ENCODE results near the gene EHBP1L1.
"Not testable (repeated sequence)": the region's sequence is repeated elsewhere in the genome, so short reads cannot be mapped to it uniquely, and the experiment has no call there.

The EHBP1L1 gene

GRCh38 chr11:65619281-65619928, 43.6 kb downstream of the EHBP1L1 start:
- FAIRE-seq, result no peak

- no peak for FAIRE-seq
Measured at GRCh38 chr11:65620666-65621065, 44.8 kb downstream of the EHBP1L1 start.

DNA sequence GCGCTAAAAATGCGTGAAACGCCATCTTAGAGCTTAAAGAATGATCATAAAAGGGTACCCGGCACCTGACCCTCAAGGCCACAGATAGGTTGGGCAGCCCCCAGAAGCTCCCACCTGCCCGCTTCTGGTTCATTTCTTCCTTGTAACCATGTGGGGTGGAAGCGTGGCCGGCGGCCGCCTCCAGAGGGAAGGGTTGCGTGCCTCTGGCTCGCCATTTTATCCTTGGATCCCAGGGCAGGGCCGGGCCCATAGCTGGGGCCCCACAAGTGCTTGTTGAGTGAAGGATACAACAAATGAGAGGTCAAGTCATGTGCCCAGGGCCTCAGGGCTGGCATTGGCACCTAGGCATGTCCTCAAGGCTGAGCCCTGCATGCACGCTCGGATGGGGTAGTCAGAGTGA, 45.6 kb downstream of the EHBP1L1 start:
- no peak for FAIRE-seq

GRCh38 chr11:65622011-65622410, 46.2 kb downstream of the EHBP1L1 start:
- FAIRE-seq, result no peak

GRCh38 chr11:65623177-65623576, 47.3 kb downstream of the EHBP1L1 start:
- no peak for FAIRE-seq

GRCh38 chr11:65623852-65624616, 48.2 kb downstream of the EHBP1L1 start:
- no peak for FAIRE-seq

- no peak for FAIRE-seq
Measured at GRCh38 chr11:65624931-65625627, 49.2 kb downstream of the EHBP1L1 start.

DNA sequence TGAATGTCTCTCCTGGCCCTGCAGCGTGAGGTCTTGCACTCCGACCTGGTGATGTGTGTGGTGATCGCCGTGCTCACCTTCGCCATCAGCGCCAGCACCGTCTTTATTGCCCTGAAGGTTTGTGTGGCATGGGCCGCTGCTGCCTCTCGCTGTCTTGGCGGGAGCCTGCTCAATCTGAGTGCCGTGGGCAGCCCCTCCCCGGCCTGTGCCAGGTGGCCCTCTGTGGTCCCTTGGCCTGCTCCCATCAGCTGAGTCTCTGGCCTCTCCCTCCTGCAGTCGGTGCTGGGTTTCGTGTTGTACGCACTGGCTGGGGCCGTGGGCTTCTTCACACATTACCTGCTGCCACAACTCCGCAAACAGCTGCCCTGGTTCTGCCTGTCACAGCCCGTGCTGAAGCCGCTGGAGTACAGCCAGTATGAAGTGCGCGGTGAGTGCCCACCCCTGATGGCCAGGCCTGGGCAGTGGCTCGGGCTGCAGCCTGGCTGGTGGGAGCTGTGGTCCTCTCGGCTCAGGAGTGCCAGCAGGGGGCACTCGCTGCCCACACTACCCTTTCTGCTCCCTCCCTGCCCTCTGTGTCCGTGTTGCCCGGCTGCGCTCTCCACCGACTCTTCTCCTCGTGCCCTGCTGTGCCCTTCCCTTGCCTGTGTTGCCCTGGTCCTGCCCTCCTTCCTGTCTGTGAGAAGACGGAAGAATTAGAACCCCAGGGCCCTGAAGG, 49.9 kb downstream of the EHBP1L1 start:
- FAIRE-seq, result no peak

- FAIRE-seq, result no peak
Measured at GRCh38 chr11:65627202-65627601, 51.3 kb downstream of the EHBP1L1 start.

DNA sequence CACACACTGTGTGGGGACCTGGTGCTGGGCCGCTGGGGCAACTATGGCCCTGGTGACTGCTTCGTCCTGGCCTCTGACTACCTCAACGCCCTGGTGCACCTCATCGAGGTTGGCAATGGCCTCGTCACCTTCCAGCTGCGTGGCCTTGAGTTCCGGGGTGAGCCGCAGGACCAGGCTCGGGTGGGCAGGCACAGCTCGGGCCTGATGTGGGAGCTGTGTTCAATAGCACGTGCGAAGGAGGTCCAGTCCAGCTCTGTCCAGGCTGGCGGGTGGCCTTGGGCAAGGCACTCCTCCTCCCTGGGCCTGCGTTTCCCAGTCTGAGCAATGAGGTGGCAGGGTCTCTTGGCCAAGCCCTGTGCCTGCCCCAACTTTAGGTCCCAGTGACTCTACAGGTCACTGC, 53.7 kb downstream of the EHBP1L1 start:
- FAIRE-seq, result no peak

DNA sequence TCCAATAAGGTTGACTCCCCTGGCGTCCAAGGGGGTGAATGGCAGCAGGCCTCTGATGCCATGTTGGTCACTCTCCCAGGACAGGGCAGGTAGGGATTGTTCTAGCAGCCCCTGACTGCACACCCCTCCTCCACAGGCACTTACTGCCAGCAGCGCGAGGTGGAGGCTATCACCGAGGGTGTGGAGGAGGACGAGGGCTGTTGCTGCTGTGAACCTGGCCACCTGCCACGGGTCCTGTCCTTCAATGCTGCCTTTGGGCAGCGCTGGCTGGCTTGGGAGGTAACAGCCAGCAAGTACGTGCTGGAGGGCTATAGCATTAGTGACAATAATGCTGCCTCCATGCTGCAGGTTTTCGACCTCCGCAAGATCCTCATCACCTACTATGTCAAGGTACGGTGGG, 54.4 kb downstream of the EHBP1L1 start:
- no peak for FAIRE-seq

DNA sequence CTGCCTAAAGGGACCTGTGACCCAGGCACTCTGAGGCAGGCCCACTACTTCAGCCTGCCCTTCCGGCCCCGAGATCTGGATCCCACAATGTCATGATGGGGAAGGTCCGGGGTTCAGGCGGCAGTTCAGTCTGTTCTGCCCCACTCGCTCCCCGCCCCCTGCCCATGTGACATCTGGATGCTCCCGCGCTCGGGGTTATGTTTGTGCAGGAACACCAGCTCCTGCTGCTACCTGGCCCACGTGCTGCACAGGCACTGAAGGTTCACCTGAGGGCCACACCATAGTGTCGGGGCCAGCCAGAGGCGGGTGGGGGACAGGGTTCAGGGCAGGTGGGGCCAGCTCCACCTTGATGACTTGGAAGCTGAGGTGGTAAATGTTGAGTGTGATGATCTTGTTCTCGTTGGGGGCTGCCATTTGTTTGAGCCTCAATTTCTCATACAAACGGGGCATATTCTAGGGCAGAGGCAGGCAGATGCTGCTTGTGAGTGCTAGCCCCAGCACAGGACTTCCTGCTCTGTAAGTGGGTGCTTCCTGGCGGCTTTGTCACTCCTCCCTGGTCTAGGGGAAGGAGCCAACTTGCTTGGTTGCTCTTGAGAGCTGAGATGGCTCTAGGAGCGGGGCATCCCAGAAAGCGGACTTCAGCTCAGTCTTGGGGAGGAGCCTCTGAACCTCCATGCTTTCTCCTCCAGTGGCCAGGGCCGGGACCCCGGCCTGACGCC, 57.7 kb downstream of the EHBP1L1 start:
- FAIRE-seq, result no peak

GRCh38 chr11:65634109-65634436, 58.2 kb downstream of the EHBP1L1 start:
- FAIRE-seq, result no peak

DNA sequence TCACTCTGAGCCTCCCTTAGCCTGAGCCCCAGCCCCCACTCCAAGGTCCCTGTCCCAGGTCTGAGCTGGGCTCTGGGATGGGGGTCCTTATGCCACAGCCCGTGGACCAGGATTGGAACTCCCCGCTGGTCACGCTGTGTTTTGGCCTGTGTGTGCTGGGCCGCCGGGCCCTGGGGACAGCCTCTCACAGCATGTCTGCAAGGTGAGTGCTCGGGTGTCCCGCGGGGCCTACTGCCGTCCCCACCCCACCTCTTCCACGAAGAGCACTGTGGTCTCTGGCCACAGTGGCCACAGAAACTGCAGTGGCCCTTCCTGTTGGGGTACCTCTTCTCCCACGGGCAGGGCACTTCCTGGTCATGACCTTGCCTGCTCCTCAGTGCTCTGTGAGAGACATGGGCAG, 58.6 kb downstream of the EHBP1L1 start:
- no peak for FAIRE-seq

GRCh38 chr11:65634905-65635731, 59.3 kb downstream of the EHBP1L1 start:
- FAIRE-seq, result no peak

DNA sequence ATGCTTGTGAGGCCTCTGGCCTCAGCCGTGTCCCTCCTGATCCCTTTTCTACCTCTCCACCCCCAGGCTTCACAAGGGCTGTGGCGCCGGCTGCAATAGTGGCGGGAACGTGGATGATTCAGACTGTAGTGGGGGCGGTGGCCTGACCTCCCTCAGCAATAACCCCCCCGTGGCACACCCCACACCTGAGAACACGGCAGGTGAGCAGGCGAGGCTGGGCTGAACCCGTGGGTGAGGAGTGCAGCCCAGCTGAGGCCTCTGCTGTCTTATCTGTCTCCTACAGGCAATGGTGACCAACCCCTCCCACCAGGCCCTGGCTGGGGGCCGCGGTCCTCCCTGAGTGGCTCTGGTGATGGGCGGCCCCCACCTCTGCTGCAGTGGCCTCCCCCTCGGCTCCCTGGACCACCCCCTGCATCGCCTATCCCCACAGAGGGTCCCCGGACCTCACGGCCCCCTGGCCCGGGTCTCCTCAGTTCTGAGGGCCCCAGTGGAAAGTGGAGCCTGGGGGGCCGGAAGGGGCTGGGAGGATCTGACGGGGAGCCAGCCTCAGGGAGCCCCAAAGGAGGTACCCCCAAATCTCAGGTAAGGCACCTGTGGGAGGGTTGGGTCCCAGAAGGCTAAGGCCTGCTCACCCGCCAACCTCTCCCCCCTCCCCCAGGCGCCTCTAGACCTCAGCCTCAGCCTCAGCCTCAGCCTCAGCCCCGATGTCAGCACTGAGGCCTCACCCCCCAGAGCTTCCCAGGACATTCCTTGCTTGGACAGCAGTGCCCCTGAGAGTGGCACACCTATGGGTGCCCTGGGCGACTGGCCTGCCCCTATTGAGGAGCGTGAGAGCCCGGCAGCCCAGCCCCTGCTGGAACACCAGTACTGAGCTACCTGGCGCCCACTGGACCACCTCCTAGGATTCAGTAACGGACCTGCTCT, 60.5 kb downstream of the EHBP1L1 start:
- FAIRE-seq, result no peak

- no peak for FAIRE-seq
Measured at GRCh38 chr11:65637032-65637557, 61.2 kb downstream of the EHBP1L1 start.

DNA sequence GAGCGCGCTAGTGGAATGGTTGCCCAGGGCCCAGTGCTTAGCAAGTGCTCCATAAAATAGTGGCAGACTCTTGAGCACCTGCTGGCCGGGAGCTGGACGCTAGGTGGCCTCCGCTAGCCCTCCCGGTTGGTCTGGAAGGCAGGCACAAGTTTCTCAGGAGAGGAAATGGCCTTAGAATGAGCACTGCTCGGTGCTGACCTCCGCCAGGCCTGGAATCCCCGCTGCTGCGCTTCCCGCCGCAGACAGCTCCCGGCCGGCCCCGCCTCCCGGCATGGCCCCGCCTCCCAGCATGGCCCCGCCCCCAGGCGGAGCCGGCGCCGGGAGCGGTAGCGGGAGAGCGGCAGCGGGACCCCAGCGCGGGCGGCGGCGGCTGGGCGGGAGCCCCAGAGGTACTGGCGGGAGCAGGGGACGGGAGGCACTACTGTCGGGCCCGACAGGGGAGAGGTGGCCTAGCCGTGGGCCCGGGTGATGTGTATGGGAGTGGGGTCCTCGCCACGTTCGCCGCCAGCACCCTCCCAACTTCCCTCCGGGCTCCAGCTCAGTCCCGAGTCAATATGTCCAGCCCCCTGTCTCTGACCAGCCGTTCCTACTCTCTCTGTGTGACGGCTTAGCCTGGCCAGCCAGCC, 62.1 kb downstream of the EHBP1L1 start, which contains the start of gene SIPA1:
Gene SIPA1 (plus strand): TSS at position 308 of the 626 bp plus-strand sequence. CDS start 2,821 bp downstream, outside the sequence.
- FAIRE-seq, result no peak

DNA sequence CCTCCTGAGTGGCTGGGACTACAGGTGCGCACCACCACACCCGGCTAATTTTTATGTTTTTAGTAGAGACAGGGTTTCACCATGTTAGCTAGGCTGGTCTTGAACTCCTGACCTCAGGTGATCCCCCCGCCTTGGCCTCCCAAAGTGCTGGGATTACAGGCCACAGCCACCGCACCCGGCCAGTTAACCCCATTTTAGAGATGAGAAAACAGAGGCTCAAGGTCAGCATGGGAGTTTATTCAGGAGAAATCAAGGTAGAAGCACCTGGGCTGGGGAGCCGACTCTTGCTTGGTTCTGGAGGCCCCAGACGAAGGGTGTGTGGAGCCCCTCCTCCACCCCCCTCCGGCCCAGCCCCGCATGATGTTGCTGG, 63.4 kb downstream of the EHBP1L1 start:
- FAIRE-seq, result not testable (repeated sequence)
